NB4 (cell line): Measurements from ENCODE around the gene FSIP1.

Experiments
- CTCF ChIP-seq: IDR thresholded peaks from one replicate; pipeline ENCODE4 v1.5.1; 2012; ENCODE audit warnings: low read depth, low read length
- MAX ChIP-seq: IDR thresholded peaks from 2 replicates; pipeline ENCODE4 v1.6.1; 2011; ENCODE audit warnings: low read depth, low read length
- MYC ChIP-seq: IDR thresholded peaks from 2 replicates; pipeline ENCODE4 v1.6.1; 2011; ENCODE audit warnings: low read depth, low read length
- POLR2A ChIP-seq: IDR thresholded peaks from 2 replicates; pipeline ENCODE4 v1.6.1; 2011; ENCODE audit warnings: mild to moderate bottlenecking; ENCODE audit not compliant: insufficient read length; ENCODE audit errors: extremely low read depth

GRCh38 chr15:39629906-39630305 is 152.7 kb downstream of the FSIP1 start:
- TF ChIP-seq CTCF, result no peak
- TF ChIP-seq POLR2A, result no peak
- no peak for TF ChIP-seq MAX
- TF ChIP-seq MYC, result no peak
